Occipital lobe (tissue), 2 donors: ENCODE results near the gene TMEM87B. TPM values are rescaled to one million over a fixed set of nuclear protein-coding genes. Genes with fewer than 3 reads are reported as not detected.

Source experiments
- DNase-seq: peaks from one replicate; lab custom pipeline; 2025; lab: John Stamatoyannopoulos, UW
- total RNA-seq: library from RNA; depleted of rRNA; stranded (reverse); fragments of >200 nt; gene quantifications from one replicate; pipeline ENCODE4 v1.2.3, GENCODE V29; 2014

The TMEM87B gene, protein sequence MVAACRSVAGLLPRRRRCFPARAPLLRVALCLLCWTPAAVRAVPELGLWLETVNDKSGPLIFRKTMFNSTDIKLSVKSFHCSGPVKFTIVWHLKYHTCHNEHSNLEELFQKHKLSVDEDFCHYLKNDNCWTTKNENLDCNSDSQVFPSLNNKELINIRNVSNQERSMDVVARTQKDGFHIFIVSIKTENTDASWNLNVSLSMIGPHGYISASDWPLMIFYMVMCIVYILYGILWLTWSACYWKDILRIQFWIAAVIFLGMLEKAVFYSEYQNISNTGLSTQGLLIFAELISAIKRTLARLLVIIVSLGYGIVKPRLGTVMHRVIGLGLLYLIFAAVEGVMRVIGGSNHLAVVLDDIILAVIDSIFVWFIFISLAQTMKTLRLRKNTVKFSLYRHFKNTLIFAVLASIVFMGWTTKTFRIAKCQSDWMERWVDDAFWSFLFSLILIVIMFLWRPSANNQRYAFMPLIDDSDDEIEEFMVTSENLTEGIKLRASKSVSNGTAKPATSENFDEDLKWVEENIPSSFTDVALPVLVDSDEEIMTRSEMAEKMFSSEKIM
- total RNA-seq = 15.3 TPM

DNA sequence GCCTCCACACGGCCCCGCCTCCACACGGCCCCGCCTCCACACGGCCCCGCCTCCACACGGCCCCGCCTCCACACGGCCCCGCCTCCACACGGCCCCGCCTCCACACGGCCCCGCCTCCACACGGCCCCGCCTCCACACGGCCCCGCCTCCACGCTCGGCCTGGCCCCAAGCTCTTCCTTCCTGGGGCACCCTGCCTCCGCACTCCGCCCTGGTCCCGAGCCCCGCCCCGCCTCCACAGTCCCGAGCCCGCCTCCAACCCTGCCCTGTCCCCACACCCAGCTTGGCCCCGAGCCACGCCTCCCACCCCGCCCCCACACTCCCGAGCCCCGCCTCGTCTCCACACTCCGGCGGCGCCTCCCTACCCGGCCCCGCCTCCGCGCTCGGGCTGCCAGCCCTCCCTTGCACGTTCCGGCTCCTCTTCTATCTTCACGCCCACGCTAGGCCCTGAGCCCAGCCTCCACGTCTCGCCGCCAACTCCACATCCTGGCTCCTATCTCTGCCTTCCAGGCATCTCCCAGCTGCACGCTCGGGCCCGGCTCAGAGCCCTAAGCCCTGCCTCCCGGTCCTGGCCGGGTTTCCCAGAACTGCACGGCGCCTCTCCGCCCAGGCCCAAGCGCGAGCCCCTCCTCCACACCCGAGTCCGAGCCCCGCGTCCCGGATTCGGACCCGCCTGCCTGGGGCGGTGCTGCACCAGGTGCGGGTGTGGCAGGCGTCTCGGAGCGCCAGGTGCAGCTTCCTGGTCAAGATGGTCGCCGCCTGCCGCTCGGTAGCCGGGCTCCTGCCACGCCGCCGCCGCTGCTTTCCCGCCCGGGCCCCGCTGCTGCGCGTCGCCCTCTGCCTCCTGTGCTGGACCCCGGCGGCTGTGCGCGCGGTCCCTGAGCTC, at the start of gene TMEM87B:
TSS of gene TMEM87B (plus strand) at position 423 of the 883 bp plus-strand sequence. CDS start at position 746, 323 bp downstream.
- peak; percentile 99 for DNase-seq

DNA sequence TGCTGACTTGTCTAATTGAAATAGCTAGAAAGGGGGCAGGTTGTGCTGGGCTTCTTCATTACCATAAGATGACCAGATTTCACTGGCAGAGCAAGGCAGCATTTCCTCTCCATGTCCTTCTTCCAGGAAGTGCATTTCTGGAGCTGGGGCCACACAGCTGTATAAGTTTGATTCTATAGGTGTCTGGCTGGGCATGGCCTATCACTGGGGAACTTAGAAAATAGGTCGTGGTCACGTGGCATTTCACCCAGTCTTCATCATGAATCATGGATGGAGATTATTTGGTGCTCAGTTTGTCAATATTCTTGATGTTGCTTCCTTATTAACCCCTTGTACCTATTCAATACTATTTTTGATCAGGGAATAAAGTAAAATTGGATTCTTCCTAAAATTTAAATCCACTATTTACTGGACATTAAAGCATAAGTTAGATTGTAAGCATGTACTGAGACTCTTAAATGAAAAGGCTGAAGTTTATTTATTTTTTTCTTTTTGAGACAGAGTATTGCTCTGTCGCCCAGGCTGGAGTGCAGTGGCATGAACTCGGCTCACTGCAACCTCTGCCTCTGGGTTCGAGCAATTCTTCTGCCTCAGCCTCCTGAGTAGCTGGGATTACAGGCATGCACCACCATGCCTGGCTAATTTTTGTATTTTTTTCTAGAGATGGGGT, 49.5 kb upstream of the TMEM87B start:
- no peak for DNase-seq

DNA sequence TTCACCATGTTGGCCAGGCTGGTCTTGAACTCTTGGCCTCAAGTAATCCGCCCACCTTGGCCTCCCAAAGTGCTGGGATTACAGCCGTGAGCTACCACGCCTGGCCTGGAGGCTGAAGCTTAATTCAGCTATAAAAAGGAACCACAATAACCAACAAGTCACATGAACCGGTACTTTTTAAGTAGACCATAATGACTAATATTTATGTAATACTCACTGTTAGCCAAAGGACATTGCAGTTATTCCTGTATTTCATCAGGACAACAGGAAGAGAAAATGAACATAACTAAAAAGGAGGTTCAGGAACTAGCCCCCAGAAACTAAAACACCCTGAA, 49.0 kb upstream of the TMEM87B start:
- no peak for DNase-seq

DNA sequence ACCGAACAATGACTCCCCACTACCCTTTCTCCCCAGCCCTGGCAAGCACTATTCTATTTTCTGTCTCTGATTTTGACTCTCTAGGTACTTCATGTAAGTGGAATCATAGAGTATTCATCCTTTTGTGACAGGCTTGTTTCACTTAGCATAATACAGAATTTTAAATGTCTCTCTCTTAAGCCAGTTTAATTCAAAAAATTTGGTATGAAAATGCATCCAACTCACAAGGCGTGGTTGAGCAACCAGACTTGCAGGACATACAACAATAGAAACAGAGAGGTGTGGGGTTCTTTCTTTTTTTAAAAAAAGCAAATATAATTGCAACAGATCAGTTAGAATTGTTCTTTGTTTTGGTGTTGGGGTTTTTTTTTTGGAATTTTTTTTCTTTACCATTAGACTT, 47.6 kb upstream of the TMEM87B start:
- no peak for DNase-seq

DNA sequence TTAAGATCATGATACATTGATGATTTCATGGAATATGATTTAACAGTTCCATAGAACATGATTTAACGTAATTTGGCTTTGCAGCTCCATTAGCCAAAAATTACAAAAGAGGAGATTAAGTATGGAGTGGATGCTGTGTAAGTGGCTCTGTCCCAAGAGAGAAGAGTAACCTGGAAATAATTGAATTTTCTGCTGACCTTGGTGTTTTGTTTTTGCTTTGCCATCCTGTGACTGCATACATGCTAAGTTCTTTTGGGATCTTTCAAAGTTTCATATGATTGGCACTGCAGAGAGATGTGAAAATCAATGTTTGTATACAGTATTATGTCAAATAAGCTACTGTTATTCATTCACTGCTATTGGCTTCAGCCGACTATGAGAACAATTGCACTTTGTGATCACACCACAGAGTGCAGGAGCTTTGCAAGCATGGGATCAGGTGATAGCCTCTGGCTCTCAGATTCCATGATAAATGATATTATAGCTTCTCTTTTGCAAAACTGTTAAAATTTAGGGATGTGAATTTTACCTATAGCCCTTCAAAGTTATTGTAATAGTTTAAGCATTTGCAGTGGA, 46.1 kb upstream of the TMEM87B start:
- DNase-seq = no peak

DNA sequence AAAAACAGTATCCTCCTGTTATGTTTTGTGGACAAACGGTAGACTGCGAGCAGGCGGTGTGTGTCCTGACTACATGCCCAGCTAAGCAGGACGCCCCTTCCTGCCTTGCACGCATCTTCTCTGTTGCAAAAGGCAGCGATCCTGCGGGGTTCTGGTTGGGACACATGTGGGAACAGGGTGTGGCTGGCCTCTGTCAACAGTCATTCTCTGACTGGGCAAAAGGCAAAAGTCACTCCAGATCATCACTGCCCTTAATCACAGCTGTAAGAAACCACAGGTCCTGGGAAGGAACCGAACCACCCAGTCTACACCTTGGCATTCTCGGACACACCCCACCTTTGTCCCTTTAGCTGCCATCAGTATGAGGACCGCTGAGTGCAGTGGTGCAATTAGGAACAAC, 44.3 kb upstream of the TMEM87B start:
- DNase-seq = no peak

DNA sequence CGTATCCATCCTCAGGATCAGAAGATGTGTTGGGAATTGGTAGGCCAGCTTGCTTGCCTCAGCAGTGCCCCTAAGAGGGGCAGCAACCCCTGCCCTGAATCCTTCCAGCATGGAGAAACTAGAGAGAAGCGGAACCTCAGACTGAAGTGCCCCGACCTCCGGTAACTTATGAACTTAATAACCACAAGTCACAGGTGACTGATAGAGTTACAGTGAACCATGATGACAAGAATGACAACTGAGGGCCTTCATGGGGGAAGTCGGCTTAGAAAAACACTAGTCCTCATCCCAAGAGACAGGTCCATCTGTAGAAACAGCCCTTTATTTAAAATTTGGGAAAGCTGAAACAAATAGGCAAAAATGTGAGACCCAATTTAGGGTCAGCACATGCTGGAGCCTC, 42.5 kb upstream of the TMEM87B start:
- no peak for DNase-seq

DNA sequence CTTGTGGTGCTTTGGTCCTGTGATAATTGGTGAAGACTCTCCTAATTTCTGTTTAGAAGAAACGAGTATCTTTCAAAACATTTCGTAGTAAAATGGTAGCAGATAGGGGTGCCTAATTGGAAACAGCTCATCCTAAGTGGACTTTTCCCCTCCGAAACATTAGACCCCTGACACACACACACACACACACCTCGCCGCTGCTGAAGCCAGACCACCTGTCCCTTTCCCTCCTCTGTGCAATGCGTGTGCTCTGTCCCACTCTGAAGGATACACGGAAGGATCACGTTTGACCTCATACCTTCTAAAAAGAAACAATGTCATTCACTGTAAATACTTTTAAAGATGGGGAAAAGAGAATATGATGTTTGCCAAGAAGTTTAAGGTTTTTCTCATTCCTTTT, 36.2 kb upstream of the TMEM87B start:
- DNase-seq = no peak

DNA sequence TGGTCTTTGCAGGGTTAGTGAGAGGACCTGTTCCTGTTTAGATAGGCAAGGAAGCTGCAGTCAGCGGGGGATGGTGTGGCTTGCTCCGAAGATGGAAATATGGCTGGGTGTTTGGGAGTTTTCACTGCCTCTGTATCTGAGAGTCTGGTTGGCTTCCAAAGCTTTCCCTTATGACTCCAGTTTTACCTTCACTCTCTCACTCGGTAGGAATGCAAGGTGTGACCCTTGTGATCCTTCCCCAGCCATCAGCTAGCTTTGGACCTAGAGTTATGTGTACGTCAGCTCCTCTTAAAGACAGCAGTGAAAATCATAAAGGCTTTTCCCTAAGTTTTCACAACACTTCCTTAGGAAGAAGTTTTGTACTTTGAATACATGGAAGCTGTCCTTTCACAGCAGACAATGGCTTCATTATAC, 35.5 kb upstream of the TMEM87B start:
- no peak for DNase-seq

DNA sequence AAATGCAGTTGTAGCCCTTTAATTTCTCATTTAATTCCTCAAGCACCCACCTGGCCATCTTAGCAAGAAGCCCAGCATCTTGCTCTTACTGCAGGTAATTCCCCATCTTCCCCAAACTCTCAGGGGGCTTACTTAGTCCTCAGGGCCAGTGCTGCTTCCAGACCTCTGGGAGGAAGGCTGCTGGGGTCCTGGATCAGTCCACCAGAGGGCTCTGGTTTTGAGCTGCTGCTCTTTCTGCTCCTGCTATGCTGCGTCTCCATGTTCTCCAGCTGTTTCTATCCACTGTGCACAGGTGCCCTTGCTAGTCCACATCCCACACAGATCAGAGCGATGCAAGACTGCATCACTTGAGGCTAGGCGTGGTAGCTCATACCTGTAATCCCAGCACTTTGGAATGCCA, 34.5 kb upstream of the TMEM87B start:
- DNase-seq = no peak

DNA sequence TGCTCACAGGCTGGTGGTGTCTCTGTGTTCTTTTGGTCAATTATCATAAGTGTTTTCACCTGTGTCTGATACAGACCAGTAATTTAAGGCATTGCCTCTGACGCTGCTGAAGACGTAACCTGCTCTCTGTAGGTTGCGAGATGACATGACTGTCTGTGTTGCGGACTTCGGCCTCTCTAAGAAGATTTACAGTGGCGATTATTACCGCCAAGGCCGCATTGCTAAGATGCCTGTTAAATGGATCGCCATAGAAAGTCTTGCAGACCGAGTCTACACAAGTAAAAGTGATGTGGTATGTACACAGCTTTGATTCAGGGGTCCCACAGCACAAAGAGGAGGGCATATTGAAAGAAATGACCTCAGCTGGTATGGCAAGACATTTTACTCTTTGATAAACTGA, 33.8 kb upstream of the TMEM87B start:
- no peak for DNase-seq

DNA sequence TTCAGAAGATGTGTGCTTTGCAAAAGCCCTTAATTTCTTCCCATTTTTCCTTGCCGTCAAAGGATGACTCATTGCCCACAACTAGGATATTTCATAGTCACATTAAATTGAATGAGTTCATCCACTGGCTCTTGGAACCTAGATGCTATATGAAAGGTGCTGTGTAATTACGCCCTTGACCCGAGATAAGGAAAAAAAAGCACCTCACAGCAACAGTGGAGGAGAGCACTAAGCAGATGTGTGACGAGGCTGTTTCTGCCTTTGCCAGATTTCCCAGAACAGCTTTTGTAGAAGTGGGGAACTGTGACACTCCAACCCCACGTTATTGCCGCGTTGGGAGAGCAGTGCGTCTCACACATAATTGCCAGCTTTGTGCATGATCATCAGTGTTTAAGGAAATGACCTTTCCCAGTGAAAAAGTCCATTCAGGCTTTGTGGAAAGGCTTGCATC, 33.3 kb upstream of the TMEM87B start:
- no peak for DNase-seq

DNA sequence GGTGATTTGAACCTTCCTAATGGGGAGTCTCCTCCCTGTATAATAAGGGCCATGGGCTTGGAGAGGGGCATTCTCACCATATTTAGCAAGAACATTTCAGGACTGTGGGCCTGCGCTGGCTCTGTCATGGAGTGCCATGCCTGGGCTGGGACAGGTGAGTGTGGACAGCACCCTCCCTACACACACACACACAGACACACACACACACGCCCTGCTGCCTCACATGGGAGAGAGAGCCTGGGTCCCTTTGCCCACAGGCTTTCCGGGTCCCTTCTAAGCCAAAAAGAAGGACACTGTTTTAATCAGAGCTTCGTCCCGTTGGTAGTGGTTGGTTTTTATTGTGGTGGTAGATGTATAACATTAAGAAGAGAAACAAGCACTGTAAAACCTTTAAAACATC, 31.4 kb upstream of the TMEM87B start:
- DNase-seq = no peak

DNA sequence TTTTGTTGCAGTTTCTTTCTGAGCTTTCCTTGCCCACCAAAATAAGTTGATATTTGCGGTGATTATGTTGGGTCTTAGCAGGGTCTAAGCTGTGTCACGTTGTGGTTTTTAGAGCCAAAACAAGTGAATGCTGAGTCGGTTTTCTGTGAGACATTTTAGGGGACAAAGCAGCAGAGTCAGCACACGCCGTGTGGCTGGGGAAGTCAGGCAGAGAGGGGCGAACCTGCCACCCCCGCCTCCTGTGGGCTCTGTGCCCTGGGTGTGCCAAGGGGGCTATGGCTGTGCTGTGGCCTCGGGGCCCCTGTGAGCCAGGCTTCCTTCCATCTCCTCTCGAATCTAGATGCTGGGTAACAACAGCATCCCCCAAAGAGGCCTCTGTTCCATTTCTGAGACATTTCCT, 30.8 kb upstream of the TMEM87B start:
- DNase-seq = no peak

DNA sequence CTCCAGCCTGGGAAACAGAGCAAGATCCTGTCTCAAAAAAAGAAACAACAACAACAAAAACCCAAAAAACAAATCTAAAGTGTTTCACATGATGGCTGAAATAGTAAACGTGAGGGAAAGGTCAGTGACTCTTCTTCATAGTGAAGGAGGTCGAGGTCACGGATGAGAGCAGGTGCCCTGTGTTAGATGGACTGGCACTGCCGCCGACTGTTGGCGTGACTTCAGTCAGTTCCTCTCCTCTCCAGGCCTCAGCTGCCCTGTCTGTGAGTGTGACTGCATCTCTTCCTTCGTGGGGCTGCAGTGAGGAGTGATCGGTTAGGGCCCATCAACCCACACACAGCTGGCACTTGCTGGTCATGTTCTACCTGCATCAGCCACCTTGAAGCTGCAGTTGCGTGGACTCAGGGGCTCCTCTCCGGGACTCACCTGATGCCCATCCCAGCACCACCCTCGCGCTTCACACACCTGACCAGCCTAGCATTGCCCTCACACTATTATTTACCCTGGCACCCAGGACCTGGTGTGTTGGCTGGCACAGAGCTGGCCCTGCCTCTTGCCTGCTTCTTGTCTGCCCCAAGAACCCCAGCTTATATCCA, 30.1 kb upstream of the TMEM87B start:
- DNase-seq = no peak

DNA sequence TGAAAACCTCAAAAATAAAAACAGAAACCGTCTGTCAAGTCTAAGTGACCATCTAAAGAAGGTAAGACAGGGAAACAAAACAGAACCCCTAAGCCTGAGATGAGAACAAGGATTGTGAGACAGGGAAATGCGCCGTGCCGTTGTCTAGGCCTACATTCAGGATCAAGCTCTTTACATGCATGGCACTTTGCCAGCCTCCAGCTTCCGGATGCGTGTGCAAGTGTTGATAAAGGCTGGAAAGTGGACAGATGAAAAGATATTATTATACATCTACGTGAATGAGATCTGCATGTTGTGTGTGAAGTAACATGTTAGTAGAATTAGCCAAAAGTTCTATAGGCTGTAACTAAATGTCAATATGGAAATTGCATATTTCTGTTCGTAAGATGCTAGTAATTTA, 28.6 kb upstream of the TMEM87B start:
- DNase-seq = no peak

DNA sequence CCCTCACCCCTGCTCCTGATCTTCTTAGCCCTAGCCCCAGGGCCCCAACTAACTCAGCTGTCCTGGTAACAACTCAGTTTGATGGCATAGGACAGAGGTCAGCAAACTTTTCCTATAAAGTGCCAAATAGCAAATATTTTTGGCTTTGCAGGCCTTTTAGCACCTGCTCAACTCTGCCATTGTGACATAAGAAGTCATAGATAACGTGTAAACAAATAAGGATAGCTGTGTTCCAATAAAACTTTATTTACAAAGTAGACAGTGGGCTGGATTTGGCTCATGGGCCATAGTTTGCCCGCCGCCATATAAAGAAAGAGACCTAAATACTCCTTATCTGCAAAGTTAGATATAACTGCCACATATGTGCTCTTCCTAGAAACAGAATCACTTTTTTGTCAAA, 27.3 kb upstream of the TMEM87B start:
- DNase-seq = no peak

DNA sequence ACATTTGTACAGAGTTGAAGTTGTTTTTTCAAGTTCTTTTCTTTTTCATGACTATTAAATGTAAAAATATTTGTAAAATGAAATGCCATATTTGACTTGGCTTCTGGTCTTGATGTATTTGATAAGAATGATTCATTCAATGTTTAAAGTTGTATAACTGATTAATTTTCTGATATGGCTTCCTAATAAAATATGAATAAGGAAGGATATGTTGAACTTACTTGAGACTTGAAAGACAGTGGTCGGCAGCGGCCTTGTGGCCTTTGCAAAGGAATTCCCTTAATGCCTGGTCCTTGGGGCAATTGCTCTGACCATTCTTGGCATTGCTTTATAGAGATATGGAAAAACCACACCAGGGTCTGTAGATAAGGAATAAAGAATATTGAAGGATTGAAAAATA, 25.9 kb upstream of the TMEM87B start:
- DNase-seq = no peak

DNA sequence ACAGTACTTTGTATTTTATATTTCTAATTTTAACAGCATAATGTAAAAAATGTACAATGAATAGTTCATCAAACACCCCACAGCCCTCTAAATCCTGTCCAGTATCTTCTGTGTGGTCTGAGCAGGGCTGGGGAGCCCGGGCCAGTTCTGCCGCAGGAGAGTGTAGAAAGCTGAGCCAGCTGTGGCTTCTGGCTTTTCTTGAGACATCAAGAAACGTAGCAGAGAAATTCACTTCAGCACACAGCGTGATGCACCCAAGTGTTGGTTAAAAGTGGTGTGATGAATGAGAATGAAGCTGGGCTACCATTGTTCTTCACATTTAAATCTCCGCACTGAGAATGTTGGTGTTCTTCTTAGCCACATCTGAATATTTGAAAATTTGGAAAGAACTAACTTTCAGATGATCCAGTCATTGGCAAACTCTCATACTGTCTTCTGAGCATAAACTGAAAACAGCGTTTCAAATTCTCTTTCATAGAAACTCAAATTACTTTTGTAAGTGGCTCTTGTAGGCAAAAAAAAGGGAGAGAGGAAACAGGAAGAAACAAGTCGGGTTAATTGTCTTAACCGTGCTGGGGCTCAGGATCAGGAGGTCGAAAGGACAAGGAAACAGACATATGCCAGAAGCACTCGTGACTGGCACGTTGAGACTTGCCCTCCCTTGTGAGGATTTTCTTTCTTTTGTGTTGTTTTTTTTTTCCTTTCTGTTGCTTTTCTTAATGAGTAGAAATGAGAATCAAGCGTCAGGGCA, 23.4 kb upstream of the TMEM87B start:
- DNase-seq = no peak

DNA sequence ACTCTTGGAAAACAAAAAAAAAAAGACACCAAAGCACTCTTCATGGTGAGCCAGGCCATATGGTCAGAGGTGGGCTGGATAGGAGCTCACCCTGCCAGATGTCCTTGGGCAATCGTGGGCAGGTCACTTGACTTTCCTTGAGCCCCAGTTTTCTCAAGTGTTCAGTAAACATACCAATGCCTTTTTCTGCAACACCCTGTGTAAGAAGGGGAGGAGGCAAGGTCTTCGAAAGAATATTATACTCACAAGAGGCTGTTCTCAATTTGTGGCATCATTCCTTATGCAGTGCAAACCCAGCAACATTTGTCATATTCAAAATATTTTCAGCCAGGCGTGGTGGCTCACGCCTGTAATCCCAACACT, 22.9 kb upstream of the TMEM87B start:
- no peak for DNase-seq
